Inflammatory macrophage treated with lipopolysaccharide for 1 hour (primary cell): ENCODE data around the gene CXorf66.
"Not testable (repeated sequence)": the region's sequence is repeated elsewhere in the genome, so short reads cannot be mapped to it uniquely, and the experiment has no call there.

Experiments used
- DNase-seq, 2 donors: peaks; one replicate each; pipeline ENCODE4 v3.0.0-alpha.2; 2020 to 2022

Gene CXorf66, protein sequence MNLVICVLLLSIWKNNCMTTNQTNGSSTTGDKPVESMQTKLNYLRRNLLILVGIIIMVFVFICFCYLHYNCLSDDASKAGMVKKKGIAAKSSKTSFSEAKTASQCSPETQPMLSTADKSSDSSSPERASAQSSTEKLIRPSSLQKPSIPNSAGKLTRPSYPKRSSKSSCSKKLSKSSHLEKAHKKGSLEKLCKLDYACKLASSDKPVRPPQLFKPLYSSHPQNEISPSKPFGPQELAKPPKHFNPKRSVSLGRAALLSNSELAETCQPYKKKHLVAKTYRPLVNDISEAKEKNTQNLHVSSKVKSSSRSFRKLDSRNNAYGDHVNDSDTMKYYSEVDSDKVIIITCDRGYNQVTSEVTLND

DNA sequence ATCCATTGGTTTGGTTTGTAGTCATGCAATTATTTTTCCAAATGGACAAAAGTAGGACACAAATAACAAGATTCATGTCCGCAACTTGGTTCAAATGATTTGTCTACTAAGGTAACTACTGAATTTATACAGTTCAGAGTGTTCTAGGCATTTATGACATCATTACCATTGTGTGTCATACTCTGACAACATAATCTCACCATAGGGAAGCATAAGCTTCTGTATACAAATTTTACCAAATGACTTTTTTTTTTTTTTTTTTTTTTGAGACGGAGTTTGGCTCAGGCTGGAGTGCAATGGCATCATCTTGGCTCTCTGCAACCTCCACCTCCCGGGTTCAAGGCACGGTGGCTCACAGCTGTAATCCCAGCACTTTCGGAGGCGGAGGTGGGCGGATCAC, at the start of gene CXorf66:
TSS of gene CXorf66 (minus strand) at position 101 of the 400 bp plus-strand sequence. CDS start at position 76, 25 bp downstream.
- DNase-seq: no peak

DNA sequence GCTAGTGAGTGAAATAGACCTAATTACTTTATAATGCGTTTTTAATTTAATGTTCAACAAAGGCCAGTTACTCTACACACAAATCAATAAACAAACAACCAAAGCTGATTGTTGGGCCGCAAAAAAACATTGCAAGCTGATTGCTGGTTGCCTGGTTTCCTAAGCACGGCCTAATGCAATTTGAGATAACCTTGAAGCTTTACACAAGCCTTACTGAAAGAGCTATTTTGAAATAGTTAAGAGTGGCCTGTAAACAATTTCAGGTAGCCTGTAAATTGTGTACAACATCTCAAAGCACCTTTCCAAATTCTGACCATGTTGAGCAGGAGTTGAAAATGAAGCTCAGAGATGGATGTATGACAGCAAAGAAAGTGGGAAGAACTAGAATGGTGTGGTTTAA, 17.5 kb upstream of the CXorf66 start:
- DNase-seq: no peak

DNA sequence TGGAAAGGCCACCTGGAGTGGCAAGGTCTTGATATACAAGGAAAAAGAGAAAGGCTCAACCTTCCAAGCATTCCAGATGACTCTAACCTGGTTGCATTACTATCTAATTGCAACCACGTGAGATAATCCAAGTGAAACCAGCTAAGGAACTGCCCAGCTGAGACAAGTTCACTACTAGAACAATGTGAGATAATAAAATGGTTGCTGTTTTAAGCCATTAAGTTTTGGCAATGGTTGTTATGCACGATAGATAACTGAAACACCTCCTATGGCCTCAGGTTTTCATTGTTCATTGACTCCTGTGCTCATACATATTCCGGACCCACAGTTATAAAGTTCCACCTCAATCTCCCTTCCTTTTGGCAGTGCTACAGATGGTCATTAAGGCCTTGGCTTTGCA, 9.2 kb upstream of the CXorf66 start:
- DNase-seq: no peak

DNA sequence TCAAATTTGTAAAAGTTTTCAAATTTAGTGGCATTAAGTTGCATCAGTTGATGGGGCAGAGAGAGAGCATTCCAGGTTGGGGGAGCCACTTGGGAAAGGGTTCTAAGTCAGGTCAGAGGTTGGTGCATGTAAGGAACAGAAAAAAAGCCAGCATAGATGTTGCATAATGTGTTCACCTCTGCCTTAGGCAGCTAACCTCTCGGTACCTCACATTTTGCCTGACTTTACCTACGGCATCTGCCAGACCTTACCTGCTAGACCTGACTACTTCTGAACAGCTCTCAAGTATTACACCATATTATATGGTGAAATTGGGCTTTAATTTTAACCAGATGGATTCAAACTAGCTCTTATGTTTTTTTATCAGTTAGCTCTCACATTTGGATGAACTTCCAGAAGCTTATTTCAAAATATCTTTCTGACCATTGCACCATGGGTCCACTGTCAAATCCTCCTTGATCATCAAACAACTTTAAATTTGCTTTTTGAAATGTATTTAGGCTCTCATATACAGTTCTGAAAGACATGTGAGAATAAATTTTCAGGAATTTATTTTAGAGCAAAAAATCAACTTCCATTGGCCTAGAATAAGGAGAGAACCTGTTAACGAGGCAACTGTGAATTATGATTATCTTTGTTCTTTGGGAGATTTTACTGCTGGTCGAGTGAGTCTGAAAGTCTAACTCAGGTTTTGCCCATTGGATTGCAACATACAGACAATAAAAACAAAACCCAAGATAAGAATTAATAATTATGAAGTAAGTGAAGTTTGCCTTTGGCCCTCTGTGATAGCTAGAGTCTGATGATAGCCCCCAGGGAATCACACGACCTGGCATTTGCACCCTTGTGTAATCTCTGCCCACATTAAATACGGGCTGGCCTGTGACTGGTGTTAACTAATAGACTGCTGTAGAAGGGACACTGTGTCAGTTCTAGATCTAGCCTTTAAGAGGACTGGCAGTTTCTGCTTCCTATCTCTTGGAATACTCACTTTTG, 7.6 kb upstream of the CXorf66 start:
- no peak for DNase-seq

DNA sequence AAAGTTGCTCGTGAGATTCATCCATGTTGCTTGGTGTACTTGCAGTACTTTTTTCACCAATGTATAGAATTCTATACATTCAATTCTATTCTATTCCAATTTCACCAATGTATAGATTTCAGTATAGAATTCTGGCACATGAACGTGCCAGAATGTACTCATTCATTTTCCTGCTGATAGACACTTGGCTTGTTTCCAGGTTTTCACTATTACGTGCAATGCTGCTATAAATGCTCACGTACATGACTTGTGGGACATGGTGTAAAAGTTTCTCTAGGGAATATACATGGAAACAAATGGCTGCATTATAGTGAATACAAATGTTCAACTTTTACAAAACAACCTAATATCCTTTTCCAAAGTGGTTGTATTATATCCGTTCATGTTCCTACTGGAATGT, 6.8 kb upstream of the CXorf66 start:
- no peak for DNase-seq

DNA sequence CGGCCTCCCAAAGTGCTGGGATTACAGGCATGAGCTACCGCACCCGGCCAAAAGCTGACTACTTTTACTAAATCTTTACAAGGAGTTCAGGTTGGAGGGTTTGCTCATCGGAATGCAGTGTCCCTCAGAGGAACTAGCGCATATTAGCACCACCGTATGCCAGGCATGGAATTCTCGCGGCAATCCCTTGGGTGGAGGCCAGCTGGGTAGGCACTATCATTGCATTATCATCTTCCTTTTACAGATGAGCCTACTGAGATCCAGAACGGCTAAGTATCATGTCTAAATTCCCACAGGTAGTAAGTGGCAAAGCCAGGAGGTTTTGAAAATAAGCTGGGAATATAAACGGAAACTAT, 6.1 kb upstream of the CXorf66 start:
- DNase-seq: no peak

DNA sequence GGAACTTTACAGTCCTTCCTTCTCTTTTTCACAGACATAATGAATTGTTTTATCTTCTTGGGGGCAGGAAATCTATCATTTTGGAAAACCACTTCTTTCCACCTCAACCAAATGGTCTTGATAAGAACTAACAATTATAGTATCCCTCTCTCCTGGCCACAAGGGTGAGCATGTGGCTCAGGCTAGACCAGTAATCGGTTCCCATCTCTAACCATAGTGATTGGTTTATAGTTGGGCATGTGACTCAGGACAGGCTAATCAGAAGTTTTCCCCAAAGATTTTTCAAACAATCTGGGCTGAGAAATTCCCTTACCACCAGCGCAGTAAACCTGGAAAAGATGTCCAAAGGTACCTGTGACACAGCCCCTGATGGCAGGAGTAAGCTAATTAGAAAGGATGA, 4.0 kb upstream of the CXorf66 start:
- no peak for DNase-seq

DNA sequence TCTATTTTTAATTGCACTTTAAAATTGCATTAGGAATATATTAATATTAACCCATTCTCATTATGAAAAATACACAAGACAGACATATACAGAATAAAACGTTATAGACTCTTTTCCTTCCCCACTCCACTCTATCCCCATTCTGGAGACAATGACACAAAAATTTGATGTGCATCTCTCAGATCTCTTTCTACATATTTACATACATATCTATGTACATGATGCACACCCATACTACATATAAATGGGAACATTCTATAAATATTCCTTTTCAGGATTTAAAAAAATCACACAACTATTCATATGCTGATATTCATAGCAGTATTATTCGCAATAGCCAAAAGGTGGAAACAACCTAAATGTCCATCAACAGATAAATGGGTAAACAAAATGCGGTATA, 2.4 kb upstream of the CXorf66 start:
- DNase-seq: no peak

DNA sequence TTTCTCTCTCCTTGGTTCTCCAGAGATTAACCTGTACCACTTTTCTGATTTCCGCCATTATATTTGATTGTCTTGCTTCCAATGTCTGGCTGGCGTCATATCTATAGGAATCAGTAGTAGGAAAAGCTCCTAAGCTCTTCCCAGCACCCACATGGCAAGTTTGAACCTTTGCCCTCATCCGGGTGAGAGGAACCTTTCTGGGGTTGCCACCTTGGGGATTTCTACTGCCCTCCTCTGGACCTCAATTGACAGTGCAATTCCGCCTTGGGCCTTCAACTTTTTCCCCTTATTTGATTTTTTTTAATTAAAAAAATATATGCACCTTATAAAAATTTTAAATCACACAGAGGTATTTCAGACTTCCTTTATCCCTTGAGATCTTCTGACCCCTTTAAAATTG, 2.0 kb upstream of the CXorf66 start:
- DNase-seq: peak in 1 of 2 donors; percentile 2

DNA sequence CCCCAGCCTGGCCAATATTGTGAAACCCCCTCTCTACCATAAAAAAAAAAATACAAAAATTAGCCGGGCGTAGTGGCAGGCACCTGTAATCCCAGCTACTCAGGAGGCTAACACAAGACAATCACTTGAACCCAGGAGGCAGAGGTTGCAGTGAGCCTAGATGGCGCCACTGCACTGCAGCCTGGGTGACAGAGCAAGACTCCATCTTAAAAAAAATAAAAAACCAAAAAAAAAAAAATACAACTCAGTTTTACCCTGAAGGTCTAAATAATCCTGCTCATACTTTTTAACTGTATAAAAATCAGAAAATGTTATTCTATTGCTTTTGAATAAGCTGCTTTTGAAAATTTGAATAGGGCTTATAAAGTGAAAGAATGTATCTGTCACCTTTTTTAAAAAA, 838 bp upstream of the CXorf66 start:
- not testable (repeated sequence) for DNase-seq

DNA sequence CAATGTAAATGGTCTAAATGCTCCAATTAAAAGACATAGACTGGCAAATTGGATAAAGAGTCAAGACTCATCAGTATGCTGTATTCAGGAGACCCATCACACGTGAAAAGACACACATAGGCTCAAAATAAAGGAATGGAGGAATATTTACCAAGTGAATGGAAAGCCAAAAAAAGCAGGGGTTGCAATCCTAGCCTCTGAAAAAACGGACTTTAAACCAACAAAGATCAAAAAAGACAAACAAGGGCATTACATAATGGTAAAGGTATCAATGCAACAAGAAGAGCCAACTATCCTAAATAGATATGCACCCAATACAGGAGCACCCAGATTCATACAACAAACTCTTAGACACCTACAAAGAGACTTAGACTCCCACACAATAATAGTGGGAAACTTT, 4.2 kb downstream of the CXorf66 start:
- DNase-seq: not testable (repeated sequence)

DNA sequence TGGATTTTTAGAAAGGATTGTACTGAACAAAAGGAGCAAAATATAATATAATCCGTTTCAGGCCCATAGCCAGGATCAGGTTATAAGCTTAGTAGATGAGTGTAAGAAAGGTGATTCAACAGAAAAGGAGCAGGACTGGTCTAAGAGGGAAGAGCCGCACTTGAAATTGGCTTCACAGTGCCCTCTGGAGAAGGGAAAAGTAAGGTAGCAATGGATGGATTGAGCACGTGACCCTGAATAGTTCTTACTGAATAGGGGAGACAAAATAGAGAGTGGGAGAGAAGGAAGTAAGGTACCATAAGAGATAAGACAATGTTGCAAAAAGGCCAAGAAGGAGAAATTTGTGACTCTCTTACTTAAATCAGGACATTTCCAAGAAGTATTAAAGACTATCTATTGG, 15.6 kb downstream of the CXorf66 start:
- no peak for DNase-seq

DNA sequence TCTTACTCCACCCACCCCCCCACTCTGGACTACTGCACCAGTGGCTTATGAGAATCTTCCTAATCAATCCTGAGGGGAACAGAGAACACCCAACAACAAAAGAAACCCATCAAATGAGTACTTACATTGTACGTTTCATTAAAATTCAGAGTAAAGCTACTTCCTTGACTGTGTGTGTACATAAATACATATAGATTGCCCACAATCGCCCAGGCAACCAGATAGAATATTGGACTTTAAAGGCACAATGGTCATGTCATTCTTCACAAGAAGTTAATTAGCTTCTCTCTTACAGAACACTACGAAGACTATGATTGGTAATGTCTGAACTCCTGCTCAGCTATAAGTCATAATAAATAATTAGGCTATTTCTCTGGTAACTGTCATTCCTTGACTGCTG, 20.2 kb downstream of the CXorf66 start:
- DNase-seq: no peak

DNA sequence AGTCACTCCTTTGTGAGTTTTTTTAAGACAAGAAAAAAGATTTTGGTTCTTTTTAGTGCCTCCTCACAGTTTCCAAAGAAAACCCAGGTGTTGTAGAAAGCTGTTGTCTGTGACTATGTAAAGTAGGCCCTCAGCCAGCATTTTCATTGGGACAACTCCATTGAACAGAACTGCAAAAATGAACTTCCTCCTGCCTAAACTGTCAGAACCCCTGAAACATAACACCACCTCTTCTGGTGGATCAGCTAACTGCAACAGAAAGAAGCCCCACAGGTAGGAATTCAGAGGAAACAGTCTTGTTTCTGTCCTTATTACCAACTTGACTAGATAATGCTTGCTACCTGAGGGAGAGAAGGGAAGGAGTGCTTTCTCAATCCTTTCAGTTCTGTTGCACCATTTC, 29.1 kb downstream of the CXorf66 start:
- no peak for DNase-seq

DNA sequence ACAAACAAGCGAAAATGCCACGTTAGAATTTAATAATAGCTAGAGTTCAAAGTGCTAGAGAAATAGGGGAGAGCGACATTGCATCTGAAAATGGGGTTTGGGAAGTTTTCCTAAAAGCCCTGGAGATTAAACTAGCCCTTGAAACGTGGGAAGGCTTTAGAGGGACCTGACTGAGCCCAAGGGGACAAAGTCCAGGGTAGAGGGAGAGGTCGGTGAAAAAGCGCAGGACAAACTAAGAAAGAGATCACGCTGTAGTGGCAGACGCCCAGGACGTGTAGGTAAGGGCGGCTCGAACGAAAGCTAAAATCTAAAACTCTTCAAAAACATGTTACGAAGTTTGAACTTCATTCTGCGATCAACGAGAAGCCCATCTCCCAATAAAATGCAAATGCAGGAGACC, 31.4 kb downstream of the CXorf66 start:
- DNase-seq: no peak

DNA sequence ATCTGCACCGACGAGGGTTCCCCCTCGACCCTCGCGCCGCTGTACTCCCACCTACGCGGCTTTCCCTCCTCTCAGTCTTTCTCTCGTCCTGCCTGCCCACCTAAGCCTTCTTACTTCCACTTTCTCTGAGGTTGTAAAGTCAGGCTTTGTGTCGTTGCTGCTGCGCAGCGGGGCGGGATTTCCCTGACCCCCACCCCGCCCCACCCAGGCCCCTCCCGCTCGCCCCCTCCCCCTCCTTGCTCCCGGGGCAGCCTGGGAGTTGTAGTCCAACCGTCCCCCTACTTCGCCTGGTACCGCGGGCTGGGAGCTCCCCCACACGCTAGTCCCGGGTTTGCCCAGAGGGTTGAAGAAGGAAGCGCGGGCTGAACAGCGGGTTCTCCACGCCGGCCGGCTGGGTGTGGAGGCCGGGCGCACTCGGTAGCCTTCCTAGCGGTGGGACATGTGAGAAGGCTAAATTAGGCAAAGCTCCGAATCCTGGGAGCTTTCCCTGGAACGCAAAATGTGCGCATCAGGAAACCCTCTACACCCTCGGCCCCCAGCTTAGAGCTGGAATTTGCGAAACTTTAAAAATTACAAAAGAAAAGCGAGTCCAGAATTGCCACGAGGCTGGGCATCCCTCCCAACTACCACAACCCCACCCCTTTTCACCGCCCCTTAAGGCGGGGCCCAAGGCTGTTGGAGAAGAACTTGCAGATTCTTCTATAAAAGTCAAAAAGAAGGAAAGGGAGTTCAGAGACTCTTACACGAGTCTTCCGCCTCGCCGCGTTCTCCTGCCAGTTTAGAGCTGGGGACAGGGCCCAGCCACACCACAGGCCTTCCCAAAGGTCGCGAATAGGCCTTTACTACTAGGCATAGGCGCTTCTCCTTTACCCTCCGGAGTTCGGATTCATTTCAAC, 32.2 kb downstream of the CXorf66 start, which contains the start of gene ATP11C:
TSS of gene ATP11C (minus strand) at position 153 of the 896 bp plus-strand sequence. CDS start 1,011 bp downstream, outside the sequence.
- peak; percentile 79 to 83 for DNase-seq

DNA sequence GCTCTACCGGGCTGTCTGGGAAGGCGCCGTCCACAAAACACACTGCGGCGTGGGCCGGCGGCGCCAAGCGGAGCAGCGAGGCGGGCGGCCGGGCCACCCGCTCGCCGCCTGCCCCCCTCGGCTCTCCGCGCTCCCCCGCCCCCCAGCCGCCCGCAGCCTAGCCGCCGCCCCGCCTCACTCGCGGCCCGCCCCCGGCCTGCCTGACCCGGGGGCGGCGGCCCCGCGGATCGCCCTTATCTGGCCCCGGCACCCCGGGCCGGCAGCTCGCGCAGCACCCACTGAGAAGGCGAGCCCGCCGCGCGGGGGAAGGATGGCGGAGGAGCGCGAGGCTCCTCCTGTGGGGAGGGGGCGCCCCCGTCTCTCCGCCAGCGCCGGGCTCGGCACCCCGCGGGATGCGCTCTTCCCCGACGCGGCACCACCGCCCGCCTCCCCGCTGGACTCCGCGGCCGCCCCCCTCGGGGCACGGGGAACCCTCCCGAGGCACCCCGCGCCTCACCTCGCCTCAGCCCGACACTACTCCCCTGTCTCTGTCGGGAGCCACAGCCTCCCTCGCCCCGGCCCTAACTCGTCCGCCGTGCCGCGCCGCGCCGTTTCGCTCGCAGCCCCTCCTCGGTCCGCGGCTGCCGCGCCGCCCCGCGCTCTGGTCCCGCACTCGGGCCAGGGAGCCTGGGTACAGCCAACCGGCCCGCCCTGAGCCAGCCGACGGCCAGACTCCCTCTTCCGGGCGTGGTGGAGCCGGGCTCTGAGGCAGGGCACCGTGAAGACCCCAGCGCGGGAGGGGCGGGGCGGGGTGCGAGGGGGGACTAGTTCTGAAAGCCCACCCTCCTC, 33.0 kb downstream of the CXorf66 start:
- DNase-seq: peak; percentile 20 to 27

DNA sequence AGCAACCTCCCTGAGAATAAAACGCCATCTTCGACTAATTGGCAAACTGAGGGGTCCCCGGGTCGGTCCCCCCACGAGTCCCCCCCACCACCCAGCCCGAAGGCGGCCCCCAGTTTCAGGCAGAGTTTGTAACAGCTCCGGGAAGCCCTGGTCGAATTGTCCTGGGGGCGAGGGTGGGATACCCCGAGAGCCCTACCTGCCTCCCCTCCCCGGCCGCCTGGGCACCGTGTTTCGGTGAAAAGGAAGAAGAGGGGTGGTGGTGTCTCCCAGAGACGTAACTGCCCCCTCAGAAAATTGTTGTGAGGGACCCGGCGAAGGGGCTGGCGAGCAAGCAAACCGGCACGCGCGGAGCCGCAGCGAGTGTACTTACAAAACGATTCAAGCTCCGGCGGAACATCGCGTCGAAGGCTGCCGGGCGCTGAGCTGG, 33.7 kb downstream of the CXorf66 start:
- DNase-seq: no peak

DNA sequence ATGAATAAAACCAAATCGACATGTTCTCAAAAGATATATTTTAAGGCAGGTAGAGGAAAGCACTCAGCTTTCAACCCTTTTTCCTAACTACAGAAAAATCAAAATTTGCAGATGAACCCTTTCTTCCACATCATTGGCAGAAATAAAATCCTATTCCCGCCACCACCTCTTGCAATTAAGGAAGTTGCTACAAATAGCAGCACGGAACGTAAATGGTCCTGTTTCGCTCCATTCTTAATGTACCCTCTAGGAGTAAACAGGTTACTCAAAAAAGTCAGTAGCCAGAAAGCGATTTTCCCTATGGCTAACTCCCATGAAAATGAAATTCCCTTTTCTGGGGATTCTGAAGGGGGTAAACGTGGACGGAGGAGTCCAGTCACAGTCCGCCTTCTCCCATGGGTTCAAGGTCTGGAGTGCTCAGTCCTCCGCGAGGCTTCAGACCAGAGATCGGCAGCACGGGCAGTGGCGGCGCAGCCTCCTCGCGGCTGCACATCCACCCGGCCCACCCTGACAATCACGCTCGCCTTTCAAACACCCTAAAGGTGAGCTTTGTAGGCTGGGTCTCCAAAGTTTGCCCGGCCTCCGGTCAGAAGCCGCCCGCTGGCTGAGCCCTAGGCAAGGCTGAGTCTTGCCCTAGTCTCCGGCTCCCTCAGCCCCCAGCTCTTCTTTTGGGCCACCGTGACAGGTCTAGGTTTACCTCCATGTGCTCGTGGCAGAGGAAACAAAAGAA, 34.2 kb downstream of the CXorf66 start:
- peak in 1 of 2 donors; percentile 10 for DNase-seq

DNA sequence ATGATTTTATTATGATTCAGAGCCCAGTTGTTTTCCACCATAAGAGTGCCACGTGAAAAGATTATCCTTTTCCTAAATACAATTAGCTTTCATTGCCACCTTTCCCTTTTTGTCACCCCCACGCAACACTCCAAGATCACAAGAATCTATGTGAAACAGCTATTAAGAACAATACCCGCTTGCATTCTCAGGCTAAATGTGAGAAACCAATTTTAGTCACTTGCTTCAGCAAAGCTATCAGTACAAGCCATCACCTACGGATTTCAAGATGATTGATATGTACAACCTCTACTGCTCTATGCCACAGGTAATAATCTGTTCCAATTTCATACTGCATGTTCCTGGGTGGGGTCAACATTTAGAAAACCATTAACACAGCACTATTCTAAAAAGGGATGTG, 34.9 kb downstream of the CXorf66 start:
- DNase-seq: no peak

DNA sequence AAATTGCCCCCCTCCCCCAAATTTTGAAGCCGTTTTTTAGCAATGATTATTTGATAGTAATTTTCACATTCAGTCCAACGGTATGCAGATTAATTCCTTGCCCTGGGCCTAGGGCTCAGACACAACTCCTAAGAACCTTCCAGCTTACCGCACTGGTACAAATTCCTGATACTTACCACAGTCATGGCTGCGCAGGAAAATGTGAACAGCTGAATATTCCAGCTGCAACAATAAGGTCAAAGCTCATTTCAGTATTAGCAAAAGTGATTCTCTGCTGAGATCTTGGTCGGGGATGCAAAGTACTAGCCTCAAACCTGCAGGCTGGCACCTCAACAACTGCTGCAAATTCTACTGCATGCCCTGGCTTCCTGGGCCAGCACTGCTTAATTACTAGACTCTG, 35.4 kb downstream of the CXorf66 start:
- no peak for DNase-seq
